Activated naive CD8-positive, alpha-beta T cell treated with anti-CD3 and anti-CD28 coated beads for 36 hours (primary cell): ENCODE measurements around the gene DOCK4. TPM values are rescaled to one million over a fixed set of nuclear protein-coding genes. Genes with fewer than 3 reads are reported as not detected.
"Not testable (repeated sequence)": the region's sequence is repeated elsewhere in the genome, so short reads cannot be mapped to it uniquely, and the experiment has no call there.

Source experiments
- DNase-seq: peaks from one replicate; pipeline ENCODE4 v3.0.0; 2021
- H3K27ac Mint-ChIP-seq: one replicate; pipeline ENCODE4 v1.8.0; 2022; ENCODE audit warnings: mild to moderate bottlenecking, moderate library complexity, mixed read lengths
- H3K27me3 Mint-ChIP-seq: one replicate; pipeline ENCODE4 v1.8.0; 2022; ENCODE audit warnings: mild to moderate bottlenecking, mixed read lengths
- H3K36me3 Mint-ChIP-seq: one replicate; pipeline ENCODE4 v1.8.0; 2021; ENCODE audit warnings: mild to moderate bottlenecking, mixed read lengths
- H3K4me1 Mint-ChIP-seq: one replicate; pipeline ENCODE4 v1.8.0; 2021; ENCODE audit warnings: mixed read lengths
- H3K4me3 Mint-ChIP-seq: one replicate; pipeline ENCODE4 v1.8.0; 2022; ENCODE audit warnings: mild to moderate bottlenecking, moderate library complexity, mixed read lengths
- H3K9me3 Mint-ChIP-seq: one replicate; pipeline ENCODE4 v1.8.0; 2022; ENCODE audit warnings: mixed read lengths
- total RNA-seq, 2 experiments: library from RNA; stranded (reverse); gene quantifications; one replicate each; pipeline ENCODE4 v1.2.3, GENCODE V29; 2021

DOCK4 gene
- total RNA-seq, 2 experiments from 2014 or later, result 0.28 to 0.29 TPM

DNA sequence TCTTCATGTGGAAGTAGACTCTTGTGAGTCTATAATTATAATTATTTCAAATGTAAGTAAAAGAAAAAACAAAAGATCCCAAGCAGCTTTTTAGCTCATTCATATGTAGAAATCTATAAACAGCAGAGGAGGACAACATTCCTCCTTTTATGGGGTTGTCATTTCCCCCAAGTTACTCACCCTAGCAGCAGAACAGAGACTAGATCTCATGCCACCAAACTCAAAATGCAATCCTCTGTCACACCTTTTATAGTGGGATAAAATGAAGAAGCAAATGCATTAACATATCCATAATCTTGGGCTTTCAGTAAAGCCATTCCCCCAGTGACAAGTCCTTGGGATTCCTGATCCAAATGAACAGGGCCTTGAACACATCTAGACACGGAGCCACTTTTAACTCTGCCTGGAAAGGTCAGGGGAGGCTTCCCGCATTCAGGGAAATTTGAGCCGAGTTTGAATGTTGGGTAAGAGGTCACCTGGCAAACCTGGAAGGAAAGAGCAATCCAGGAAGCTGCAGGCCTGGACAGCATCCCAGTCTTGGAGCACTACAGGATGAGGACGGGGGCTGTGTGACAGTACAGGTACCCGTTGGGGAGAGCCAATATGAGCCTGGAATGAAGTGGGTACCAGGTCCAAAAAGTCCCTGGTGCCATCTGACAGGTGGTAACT lies 76.4 kb downstream of the DOCK4 start:
- Mint-ChIP-seq H3K9me3 (no peaks in the 10 kb centered on the region), H3K36me3 (no peaks in the 10 kb centered on the region), H3K27me3 (no peaks in the 10 kb centered on the region), H3K4me1 (no peaks in the 10 kb centered on the region), H3K27ac (no peak overlapping the region), H3K4me3 (no peak overlapping the region)
- no peak for DNase-seq

DNA sequence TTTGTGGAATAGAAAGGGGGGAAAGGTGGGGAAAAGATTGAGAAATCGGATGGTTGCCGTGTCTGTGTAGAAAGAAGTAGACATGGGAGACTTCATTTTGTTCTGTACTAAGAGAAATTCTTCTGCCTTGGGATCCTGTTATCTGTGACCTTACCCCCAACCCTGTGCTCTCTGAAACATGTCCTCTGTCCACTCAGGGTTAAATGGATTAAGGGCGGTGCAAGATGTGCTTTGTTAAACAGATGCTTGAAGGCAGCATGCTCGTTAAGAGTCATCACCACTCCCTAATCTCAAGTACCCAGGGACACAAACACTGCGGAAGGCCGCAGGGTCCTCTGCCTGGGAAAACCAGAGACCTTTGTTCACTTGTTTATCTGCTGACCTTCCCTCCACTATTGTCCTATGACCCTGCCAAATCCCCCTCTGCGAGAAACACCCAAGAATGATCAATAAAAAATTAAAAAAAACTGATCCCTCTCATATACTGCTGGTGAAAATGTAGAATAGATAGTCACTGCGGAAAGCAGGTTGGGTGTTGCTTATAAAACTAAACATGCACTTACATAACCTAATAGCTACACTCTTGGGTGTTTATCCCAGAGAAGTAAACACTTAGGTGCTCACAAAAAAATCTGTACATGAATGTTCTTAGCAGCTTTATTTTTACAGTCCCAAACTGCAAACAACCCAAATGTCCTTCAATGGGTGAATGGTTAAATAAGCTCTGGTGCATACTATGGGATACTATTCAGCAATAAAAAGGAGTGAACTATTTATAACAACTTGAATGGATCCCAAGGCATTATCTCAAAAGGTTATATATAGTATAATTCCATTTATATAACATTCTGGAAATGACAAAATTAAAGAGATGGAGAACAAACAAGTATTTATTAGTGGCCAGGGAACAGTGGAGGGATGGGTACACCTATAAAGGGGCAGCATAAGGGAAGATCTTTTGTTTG lies 77.5 kb downstream of the DOCK4 start:
- not testable (repeated sequence) for DNase-seq, H3K4me3 Mint-ChIP-seq, H3K9me3 Mint-ChIP-seq, H3K36me3 Mint-ChIP-seq, H3K27ac Mint-ChIP-seq, H3K27me3 Mint-ChIP-seq, H3K4me1 Mint-ChIP-seq

DNA sequence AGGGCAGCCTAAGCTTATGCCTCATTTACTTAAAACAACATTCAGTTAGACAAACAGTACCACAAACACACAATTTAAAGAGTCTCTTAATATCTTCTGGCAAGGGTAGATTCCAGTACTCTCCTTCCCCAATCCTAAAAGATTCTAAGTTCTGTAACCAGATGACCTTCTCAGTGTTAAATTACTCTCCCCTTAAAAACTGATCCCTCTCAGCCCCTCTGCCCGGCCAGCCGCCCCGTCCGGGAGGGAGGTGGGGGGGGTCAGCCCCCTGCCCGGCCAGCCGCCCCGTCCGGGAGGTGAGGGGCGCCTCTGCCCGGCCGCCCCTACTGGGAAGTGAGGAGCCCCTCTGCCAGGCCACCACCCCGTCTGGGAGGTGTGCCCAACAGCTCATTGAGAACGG lies 78.2 kb downstream of the DOCK4 start:
- not testable (repeated sequence) for H3K4me3 Mint-ChIP-seq, H3K27me3 Mint-ChIP-seq

DNA sequence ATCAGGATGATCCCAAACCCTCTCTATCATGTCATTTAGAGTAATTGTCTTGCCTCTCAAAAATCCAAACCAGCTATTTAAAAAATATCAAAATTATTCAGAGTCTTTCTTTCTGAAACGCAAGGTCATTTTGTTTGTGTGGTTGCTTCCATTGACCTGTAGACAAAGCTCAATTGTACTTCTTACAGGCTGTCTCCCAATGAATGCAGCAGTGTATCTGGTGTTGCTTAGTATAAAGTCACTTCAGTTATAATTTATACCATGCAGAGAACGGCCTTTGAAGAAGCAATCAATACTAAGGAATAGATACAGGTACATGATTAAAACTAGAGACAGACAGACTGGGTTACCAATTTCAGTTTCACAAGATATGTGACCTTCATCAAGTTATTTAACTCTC lies 80.9 kb downstream of the DOCK4 start:
- no peaks in the 10 kb centered on the region for H3K4me1 Mint-ChIP-seq
- no peak overlapping the region for H3K27ac Mint-ChIP-seq
- DNase-seq, result no peak
- no peaks in the 10 kb centered on the region for H3K9me3 Mint-ChIP-seq
- H3K27me3 Mint-ChIP-seq, result no peaks in the 10 kb centered on the region
- H3K4me3 Mint-ChIP-seq, result no peak overlapping the region
- no peaks in the 10 kb centered on the region for H3K36me3 Mint-ChIP-seq

More for the DNA sequence above, 78.2 kb downstream of the DOCK4 start:
- H3K9me3 Mint-ChIP-seq, DNase-seq, H3K36me3 Mint-ChIP-seq, H3K27ac Mint-ChIP-seq, H3K4me1 Mint-ChIP-seq: not testable (repeated sequence)

DNA sequence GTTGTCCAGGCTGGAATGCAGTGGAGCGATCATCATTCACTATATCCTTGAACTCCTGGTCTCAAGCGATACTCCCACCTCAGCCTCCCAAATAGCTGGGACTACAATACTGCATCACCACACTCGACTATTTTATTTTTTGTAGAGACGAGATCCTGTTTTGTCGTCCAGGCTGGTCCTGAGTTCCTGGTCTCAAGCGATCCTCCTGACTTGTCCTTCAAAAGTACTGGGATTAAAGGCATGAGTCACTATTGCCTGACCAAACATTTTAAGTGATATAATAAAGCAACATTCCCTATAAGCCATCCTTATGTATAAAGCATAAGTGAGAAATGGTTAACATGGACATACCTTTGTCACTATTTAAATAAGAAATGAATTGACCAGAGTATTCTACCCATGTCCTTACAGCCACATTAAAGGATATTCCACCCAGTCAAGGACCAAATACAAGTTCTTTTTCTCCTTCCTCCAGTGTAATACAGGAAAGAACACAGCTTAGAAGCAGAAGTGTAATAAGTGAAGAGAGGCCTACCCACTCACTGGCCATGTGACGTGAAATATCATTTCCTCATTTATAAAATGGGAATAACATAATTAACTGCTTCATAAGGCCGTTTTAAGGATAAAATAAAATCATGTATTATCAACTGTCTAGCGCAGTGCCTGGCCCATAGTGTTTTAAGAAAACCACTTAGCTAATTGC lies 82.0 kb downstream of the DOCK4 start:
- Mint-ChIP-seq H3K36me3 (no peaks in the 10 kb centered on the region), H3K27ac (no peak overlapping the region), H3K4me1 (no peaks in the 10 kb centered on the region), H3K9me3 (no peaks in the 10 kb centered on the region), H3K27me3 (no peaks in the 10 kb centered on the region), H3K4me3 (no peak overlapping the region)
- DNase-seq, result no peak

DNA sequence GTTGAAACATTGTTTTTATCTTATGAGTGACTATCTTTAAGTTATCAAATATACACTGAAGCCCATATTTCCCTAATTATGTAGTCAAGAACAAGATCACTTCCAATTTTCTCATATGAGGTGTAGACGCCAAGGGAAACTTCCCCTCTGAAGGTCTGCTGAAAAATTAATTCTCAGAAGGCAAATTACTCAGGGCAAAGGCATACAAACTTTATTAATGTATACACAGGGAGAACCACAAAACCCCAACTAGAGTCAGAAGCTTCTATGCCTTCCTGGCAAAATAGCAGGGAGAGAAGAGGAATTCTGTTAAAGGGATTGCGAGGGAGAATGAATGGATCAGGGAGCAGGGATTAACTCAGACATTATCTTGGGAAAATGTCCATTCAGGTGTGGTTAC lies 83.4 kb downstream of the DOCK4 start:
- Mint-ChIP-seq H3K27ac (no peak overlapping the region), H3K4me3 (no peak overlapping the region), H3K36me3 (no peaks in the 10 kb centered on the region), H3K27me3 (peaks cover under 1% of the 10 kb centered on the region), H3K9me3 (no peaks in the 10 kb centered on the region), H3K4me1 (no peaks in the 10 kb centered on the region)
- DNase-seq, result no peak

DNA sequence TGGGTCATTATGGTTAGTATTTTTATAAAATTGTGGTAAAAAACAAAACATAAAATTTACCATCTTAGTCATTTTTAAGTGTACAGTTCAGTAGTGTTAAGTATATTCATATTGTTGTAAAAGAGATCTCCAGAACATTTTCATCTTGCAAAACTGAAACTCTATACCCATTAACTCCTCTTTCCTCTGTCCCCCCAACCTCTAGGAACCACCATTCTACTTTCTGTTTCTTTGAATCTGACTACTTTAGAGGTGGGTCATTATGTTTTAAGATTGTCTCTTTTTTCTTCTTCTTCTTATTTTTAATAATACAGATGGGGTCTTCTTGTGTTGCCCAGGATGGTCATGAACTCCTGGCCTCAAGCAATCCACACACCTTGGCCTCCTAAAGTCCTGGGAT lies 84.1 kb downstream of the DOCK4 start:
- Mint-ChIP-seq H3K4me1 (no peaks in the 10 kb centered on the region), H3K4me3 (no peak overlapping the region)

DNA sequence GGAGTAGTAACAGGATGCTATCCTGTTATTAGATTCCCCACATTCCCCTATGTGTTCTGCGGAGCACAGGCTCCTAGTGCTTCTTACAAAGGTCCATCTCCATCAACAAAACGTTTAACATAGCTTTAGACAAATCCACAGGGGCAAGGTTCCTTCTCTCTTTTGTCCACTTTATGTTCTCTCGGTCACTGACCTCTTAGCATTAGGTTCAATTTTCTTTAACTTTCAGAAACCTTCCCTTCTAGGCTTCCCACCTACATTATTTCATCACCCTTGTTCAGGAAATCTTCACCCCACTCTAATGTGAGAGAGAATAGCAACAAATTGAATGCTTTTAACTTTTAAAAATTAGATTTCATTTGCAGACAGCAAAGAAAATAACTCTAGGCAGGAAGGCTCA lies 84.9 kb downstream of the DOCK4 start:
- no peak overlapping the region for H3K4me3 Mint-ChIP-seq
- DNase-seq, result no peak
- no peaks in the 10 kb centered on the region for H3K4me1 Mint-ChIP-seq
- no peaks in the 10 kb centered on the region for H3K9me3 Mint-ChIP-seq
- H3K27me3 Mint-ChIP-seq, result peaks cover 5% of the 10 kb centered on the region
- no peak overlapping the region for H3K27ac Mint-ChIP-seq
- no peaks in the 10 kb centered on the region for H3K36me3 Mint-ChIP-seq

More for the DNA sequence above, 84.1 kb downstream of the DOCK4 start:
- no peak overlapping the region for H3K27ac Mint-ChIP-seq
- no peaks in the 10 kb centered on the region for H3K9me3 Mint-ChIP-seq
- H3K27me3 Mint-ChIP-seq, result peaks cover 5% of the 10 kb centered on the region
- no peak for DNase-seq
- no peaks in the 10 kb centered on the region for H3K36me3 Mint-ChIP-seq

- Mint-ChIP-seq H3K36me3 (no peaks in the 10 kb centered on the region), H3K27me3 (peaks cover 5% of the 10 kb centered on the region), H3K4me3 (no peak overlapping the region), H3K4me1 (no peaks in the 10 kb centered on the region), H3K27ac (no peak overlapping the region), H3K9me3 (no peaks in the 10 kb centered on the region)
- DNase-seq, result no peak
Observed at GRCh38 chr7:112120696-112121217, 85.4 kb downstream of the DOCK4 start.

GRCh38 chr7:112118581-112119566 lies 87.3 kb downstream of the DOCK4 start:
- peaks cover 5% of the 10 kb centered on the region for H3K27me3 Mint-ChIP-seq
- no peaks in the 10 kb centered on the region for H3K4me1 Mint-ChIP-seq
- no peaks in the 10 kb centered on the region for H3K9me3 Mint-ChIP-seq
- DNase-seq, result no peak
- H3K4me3 Mint-ChIP-seq, result no peak overlapping the region
- H3K36me3 Mint-ChIP-seq, result no peaks in the 10 kb centered on the region
- H3K27ac Mint-ChIP-seq, result no peak overlapping the region

- H3K36me3 Mint-ChIP-seq, result no peaks in the 10 kb centered on the region
- H3K27ac Mint-ChIP-seq, result no peak overlapping the region
- no peak overlapping the region for H3K4me3 Mint-ChIP-seq
- H3K4me1 Mint-ChIP-seq, result peaks cover 2% of the 10 kb centered on the region
- no peaks in the 10 kb centered on the region for H3K9me3 Mint-ChIP-seq
- peaks cover 5% of the 10 kb centered on the region for H3K27me3 Mint-ChIP-seq
- no peak for DNase-seq
Observed at GRCh38 chr7:112116894-112117293, 89.3 kb downstream of the DOCK4 start.

DNA sequence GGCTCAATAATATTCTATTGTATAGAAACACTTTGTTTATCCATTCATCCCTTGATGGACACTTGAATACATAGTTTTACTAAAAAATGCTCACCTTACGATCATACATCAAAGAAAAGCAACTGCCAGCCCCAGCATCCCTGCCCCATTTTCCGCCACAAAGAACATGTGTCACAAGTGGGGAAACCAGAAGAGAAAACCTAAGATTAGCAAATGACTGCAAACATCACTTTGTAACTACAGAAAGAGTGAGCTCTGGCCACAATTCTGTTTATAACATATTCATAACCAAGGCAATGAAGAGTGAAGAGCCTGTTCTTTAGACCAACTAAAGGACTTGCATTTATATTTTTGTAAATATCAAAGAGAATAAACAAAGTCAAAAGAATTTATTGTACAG lies 89.8 kb downstream of the DOCK4 start:
- no peak for DNase-seq
- Mint-ChIP-seq H3K27ac (no peak overlapping the region), H3K9me3 (no peaks in the 10 kb centered on the region), H3K36me3 (no peaks in the 10 kb centered on the region), H3K27me3 (peaks cover 5% of the 10 kb centered on the region), H3K4me1 (peaks cover 2% of the 10 kb centered on the region), H3K4me3 (no peak overlapping the region)

- H3K4me1 Mint-ChIP-seq, result peaks cover 2% of the 10 kb centered on the region
- no peak overlapping the region for H3K27ac Mint-ChIP-seq
Observed at GRCh38 chr7:112115880-112116279, 90.3 kb downstream of the DOCK4 start.

GRCh38 chr7:112113913-112114575 lies 92.2 kb downstream of the DOCK4 start:
- H3K27ac Mint-ChIP-seq, result no peak overlapping the region

More at GRCh38 chr7:112115880-112116279, 90.3 kb downstream of the DOCK4 start:
- H3K36me3 Mint-ChIP-seq, result no peaks in the 10 kb centered on the region
- no peak for DNase-seq
- H3K4me3 Mint-ChIP-seq, result no peak overlapping the region
- H3K9me3 Mint-ChIP-seq, result no peaks in the 10 kb centered on the region
- peaks cover 5% of the 10 kb centered on the region for H3K27me3 Mint-ChIP-seq

More at GRCh38 chr7:112113913-112114575, 92.2 kb downstream of the DOCK4 start:
- H3K9me3 Mint-ChIP-seq, result no peaks in the 10 kb centered on the region
- H3K36me3 Mint-ChIP-seq, result no peaks in the 10 kb centered on the region
- peaks cover 5% of the 10 kb centered on the region for H3K27me3 Mint-ChIP-seq
- H3K4me1 Mint-ChIP-seq, result peaks cover 2% of the 10 kb centered on the region
- no peak for DNase-seq
- no peak overlapping the region for H3K4me3 Mint-ChIP-seq
